ENCODE results near the gene HOPX.

HOPX gene

GRCh38 chr4:56657818-56658217 is 23.3 kb downstream of the HOPX start:
- TF ChIP-seq, protein P1, sequence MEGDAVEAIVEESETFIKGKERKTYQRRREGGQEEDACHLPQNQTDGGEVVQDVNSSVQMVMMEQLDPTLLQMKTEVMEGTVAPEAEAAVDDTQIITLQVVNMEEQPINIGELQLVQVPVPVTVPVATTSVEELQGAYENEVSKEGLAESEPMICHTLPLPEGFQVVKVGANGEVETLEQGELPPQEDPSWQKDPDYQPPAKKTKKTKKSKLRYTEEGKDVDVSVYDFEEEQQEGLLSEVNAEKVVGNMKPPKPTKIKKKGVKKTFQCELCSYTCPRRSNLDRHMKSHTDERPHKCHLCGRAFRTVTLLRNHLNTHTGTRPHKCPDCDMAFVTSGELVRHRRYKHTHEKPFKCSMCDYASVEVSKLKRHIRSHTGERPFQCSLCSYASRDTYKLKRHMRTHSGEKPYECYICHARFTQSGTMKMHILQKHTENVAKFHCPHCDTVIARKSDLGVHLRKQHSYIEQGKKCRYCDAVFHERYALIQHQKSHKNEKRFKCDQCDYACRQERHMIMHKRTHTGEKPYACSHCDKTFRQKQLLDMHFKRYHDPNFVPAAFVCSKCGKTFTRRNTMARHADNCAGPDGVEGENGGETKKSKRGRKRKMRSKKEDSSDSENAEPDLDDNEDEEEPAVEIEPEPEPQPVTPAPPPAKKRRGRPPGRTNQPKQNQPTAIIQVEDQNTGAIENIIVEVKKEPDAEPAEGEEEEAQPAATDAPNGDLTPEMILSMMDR (IDR thresholded peaks at IDR 0.05): no peak

GRCh38 chr4:56657128-56657527 is 24.0 kb downstream of the HOPX start:
- TF ChIP-seq, protein P1 (IDR thresholded peaks at IDR 0.05): no peak

- TF ChIP-seq, protein P1 (IDR thresholded peaks at IDR 0.05): no peak
These were observed 24.8 kb downstream of the HOPX start for GRCh38 chr4:56656346-56656643.

GRCh38 chr4:56655627-56656345 is 25.3 kb downstream of the HOPX start:
- TF ChIP-seq, protein P1 (IDR thresholded peaks at IDR 0.05): no peak

DNA sequence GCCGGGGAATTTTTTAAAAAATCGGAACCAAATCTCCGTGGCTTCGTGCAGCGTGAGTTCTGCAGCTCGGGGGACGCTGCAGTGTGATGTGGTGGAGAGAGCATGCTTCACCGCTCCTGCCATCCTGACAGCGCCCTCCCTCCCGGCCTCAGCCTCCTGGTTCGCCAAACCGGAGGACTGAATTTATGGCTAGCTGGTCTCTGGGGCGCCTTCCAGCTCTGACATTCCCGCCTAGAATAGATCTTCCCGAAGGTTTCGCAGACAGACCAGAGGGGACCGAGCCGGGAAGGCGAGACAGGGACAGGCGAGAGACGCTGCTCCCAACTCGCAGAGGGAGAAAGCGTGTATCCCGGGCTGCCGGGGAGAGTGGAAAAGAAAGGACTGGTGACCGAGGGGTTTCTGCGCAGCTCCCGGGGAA is 25.9 kb downstream of the HOPX start:
- TF ChIP-seq, protein P1 (IDR thresholded peaks at IDR 0.05): no peak

GRCh38 chr4:56654238-56654632 is 26.9 kb downstream of the HOPX start:
- TF ChIP-seq, protein P1 (IDR thresholded peaks at IDR 0.05): no peak

GRCh38 chr4:56653461-56654237 is 27.4 kb downstream of the HOPX start:
- TF ChIP-seq, protein P1 (IDR thresholded peaks at IDR 0.05): no peak
